CD4-positive, alpha-beta T cell treated with Interleukin-6 at 100 ng/mL for 8 hours (primary cell): ENCODE data around the gene CELSR2.
"Not testable (repeated sequence)": the region's sequence is repeated elsewhere in the genome, so short reads cannot be mapped to it uniquely, and the experiment has no call there.

Source experiments
- DNase-seq: peaks from one replicate; pipeline ENCODE4 v3.0.0-alpha.2; 2020; ENCODE audit warnings: mixed read lengths, low spot score

CELSR2 gene

GRCh38 chr1:109280862-109281261 is 31.5 kb downstream of the CELSR2 start:
- no peak for DNase-seq

GRCh38 chr1:109281680-109282496 is 32.5 kb downstream of the CELSR2 start:
- no peak for DNase-seq

DNA sequence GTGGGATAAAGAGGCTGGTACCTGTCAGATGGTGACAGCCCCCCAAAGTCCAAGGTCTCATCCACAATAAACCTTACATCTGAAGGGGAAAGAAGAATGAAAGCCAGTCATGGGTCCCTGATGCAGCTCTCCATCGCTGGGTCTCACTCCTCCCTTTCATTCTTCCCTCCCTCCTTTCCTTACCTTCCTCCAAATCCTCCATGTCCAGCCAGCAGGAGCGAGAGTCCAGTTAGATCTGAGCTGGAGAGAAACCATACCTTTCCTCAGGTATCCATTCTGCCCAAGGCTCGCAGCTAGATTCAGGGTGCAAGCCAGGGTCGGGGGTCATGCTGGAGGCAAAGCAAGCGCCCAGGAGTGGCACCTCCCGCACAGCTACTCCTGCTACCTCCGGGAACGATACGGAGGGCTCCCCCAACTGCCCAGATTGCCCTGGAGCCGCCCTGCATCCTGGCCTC is 33.2 kb downstream of the CELSR2 start:
- DNase-seq = no peak

- DNase-seq = peak; percentile 86
Observed at GRCh38 chr1:109282952-109283747, 33.8 kb downstream of the CELSR2 start, which contains the start of gene PSRC1. TSS of gene PSRC1 (minus strand) at chr1:109283145.

GRCh38 chr1:109283748-109284600 is 34.6 kb downstream of the CELSR2 start:
- peak; percentile 12 for DNase-seq

GRCh38 chr1:109286762-109287161 is 37.4 kb downstream of the CELSR2 start:
- DNase-seq = not testable (repeated sequence)

- DNase-seq = no peak
Observed at GRCh38 chr1:109290137-109290536, 40.8 kb downstream of the CELSR2 start.

- no peak for DNase-seq
Observed at GRCh38 chr1:109290998-109291397, 41.7 kb downstream of the CELSR2 start.

DNA sequence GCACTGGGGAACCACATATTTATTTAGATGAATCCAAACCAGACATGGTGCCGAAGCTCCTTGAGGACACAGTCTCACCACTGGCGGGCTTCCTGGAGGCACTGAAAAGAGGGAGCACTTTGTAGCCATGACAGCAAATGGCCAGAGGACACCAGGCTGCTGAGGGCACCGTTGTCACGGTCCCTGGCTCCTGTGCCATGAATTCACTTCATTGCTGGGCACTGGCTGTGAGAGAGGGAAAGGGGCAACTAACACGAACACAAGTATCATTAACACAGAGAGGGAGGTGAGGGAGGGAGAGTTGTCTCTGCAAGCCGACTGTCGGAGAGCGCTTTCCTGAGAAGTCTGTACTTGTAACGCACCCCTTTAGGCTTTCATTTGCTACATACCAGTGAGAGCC is 43.0 kb downstream of the CELSR2 start:
- DNase-seq = no peak

GRCh38 chr1:109293026-109293425 is 43.7 kb downstream of the CELSR2 start:
- no peak for DNase-seq

DNA sequence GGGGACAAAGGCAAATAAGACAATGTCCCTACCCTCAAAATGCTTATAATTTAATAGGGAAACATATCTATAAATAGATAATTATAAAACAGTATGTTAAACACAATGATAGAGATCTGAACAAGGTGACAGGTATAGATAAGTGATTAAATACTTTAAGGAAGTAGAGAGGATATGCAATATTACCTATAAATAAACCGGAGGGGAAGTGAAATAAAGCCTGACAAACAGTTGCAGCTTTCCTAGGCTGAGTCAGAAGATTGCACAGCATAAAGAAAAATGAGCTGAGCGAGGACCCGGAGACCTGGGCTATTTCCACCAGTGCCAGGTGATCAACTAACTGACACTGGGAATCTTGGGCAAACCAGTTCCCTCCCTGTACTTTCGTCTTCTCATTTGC is 45.1 kb downstream of the CELSR2 start:
- no peak for DNase-seq

DNA sequence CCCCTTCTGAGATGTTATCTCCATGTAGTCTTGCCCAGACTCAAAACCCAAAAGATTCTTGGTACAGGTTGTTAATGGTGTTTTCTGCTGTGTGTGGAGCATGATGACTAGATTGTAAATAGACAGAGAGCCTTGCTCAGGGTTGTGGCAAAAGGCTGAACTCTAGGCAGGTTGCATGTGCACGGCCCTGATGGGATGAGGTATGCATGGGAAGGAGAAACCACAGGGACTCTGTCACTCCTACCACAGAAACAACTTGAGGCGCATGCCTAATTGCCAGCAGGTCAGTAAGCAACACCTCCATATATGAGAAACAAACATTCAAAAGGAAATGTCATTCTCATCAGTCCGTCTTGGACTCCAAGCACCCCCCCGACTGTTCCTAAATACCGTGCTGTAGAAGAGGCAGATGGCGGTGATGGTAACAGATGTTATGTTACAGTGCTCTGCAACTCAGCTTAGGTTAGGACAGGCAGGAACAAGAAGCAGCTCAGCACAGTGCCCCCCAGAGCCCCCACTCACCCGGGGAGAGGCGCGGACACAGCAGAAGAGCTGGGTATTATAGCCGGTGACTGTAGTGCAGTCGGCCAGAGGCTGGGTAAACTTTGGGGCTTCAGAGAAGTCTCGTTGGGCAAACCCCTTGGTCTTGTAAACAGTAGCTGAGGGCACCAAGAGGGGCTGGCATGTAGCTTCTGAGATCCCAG is 46.5 kb downstream of the CELSR2 start:
- DNase-seq = no peak

DNA sequence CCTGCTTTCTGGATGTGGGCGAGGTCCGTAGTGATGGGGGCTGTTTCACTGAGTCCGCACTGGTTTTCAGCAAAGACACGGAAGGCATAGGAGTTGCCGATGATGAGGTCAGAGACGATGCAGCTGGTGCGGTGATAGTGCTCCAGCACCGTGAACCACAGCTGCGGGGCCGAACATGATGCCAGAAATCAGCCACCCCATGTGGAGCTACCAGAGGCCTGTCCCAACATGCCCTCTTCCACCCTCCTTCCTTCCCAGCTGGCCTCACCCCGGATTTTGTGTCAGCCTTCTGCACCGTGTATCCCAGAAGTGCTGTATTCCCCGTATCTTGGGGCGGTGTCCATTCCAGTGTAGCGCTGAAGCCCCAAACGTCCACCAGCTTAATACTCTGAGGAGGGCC is 47.4 kb downstream of the CELSR2 start:
- no peak for DNase-seq

DNA sequence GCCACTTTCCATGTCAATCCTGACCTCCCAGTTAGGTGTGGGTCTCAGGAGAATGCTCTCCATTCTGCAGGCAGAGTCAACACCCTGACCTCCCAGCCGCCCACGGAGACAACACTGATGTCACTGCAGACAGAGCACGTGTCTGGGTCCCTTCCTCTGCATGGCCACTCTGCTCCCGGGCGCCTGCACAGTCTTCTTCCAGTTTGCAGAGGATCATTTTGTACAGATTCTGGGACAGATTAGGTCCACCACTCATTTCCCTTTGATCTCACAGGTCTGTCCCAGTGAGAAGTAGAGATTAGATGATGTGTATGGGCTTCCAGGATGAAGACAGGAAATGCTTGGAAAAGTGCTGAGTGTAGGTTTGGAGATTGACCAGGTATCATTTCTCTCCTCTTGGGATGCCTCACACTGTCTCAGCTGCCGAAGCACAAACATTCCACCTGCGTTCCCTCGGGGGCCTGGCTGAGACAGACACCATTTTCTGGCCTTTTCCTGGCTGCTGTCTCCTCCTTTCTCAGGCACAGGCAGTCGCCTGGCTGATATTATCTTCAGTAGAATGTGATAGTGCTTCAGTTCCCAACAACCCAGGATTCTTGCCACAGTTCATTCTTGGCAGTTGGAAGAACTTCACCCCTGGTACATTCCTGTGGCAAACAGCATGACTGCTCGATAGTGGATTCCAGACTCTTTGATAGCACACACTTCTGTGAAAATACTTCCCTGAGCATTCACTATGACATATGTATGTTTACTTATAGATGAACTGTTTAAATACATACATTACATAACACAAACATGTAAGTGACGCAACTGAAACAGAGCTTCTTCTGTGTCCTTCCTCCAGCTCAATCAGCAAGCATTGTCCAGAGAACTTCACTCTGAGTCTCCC is 49.6 kb downstream of the CELSR2 start:
- DNase-seq = no peak

GRCh38 chr1:109299558-109300343 is 50.4 kb downstream of the CELSR2 start:
- no peak for DNase-seq

DNA sequence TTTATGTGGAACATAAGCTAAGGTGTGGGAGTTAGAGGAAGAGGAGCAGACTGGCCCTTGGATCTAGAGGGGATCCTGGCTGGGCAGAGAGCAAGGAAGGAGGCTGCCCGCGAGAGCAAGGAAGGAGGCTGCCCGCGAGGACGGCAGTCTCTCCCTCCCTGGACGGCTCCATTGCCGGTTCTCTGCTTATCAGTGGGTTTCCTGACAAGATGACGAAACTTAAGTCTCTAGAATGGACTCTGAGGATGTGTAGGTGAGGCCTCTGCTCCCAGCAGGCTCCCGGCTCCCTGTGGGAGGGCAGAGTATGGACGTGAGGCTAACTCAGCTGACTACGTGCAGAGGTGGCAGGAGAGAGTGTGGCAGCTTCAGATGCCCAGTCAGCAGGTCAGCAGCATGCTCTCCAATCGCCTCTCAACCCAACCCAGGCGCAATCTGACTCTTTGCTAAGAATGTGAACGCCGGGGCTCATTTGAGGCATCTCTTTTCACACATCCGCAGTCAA is 51.4 kb downstream of the CELSR2 start:
- DNase-seq = no peak

- DNase-seq = no peak
Observed at GRCh38 chr1:109301874-109302273, 52.5 kb downstream of the CELSR2 start.

- no peak for DNase-seq
Observed at GRCh38 chr1:109304226-109304920, 55.0 kb downstream of the CELSR2 start.

DNA sequence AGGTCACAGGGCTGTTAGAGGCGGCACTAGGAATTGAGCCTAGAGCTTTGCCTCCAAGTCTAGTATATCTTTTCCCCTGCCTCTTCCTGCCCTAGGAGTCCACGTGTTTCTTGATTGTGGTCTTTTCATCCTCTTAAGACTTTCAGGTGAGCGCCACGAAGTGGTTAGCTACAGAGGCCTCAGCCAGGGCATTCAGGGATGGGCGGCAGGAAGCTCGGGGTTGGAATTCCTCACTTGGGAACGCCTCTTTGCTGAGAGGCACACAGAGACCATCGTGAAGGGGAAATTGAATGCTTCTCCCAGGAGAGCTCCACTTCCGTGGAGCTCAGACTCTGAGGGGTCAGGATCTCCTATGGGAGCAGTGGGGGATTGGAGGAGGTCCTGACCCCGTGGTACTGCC is 56.7 kb downstream of the CELSR2 start:
- DNase-seq = not testable (repeated sequence)
